HG03175 (cell line): Measurements from ENCODE around the gene DEPDC7.
A peak's percentile ranks its signal among the peaks of the same experiment; 100 is the strongest.

Experiments used
- ATAC-seq: cut with Tn5 transposase; IDR thresholded peaks from one replicate; pipeline ENCODE4 v1.9.1; 2021; ENCODE audit warnings: mild to moderate bottlenecking, moderate library complexity; ENCODE audit not compliant: unreplicated experiment

The DEPDC7 gene

GRCh38 chr11:33059331-33060007 is 43.8 kb downstream of the DEPDC7 start:
- ATAC-seq: no peak

GRCh38 chr11:33060271-33060670 is 44.6 kb downstream of the DEPDC7 start:
- ATAC-seq: no peak

GRCh38 chr11:33062137-33062536 is 46.5 kb downstream of the DEPDC7 start:
- ATAC-seq: no peak

- peak; percentile 36 for ATAC-seq
Observed at GRCh38 chr11:33063326-33063881, 47.7 kb downstream of the DEPDC7 start.

- ATAC-seq: no peak
Observed at GRCh38 chr11:33064033-33064825, 48.6 kb downstream of the DEPDC7 start.

- no peak for ATAC-seq
Observed at GRCh38 chr11:33064866-33065265, 49.2 kb downstream of the DEPDC7 start.

- ATAC-seq: peak; percentile 57
Observed at GRCh38 chr11:33065445-33066178, 49.9 kb downstream of the DEPDC7 start.

GRCh38 chr11:33067294-33067693 is 51.6 kb downstream of the DEPDC7 start:
- no peak for ATAC-seq

- no peak for ATAC-seq
Observed at GRCh38 chr11:33068611-33069340, 53.1 kb downstream of the DEPDC7 start.

- no peak for ATAC-seq
Observed at GRCh38 chr11:33072465-33072864, 56.8 kb downstream of the DEPDC7 start.
